ENCODE measurements around the gene HEPHL1. TPM values are rescaled to one million over a fixed set of nuclear protein-coding genes. Genes with fewer than 3 reads are reported as not detected.
"Not testable (repeated sequence)": the region's sequence is repeated elsewhere in the genome, so short reads cannot be mapped to it uniquely, and the experiment has no call there.

Gene HEPHL1
- total RNA-seq, 1 experiment from 2014 or later = not detected

DNA sequence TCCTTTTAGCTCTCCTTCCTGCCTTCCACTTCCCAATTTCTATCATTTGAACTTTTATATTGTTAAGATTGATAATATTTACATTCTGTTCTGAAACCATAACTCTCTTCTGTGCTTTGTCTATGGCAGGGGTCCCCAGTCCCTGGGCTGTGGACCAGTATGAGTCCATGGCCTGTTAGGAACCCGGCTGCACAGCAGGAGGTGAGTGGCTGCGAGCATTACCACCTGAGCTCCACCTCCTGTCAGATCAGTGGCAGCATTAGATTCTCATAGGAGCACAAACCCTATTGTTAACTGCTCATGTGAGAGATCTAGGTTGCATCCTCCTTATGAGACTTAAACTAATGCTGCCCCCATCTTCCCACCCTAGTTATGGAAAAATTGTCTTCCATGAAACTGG, 48.4 kb upstream of the HEPHL1 start:
- BruUV-seq (replicated peaks) = no TSS peak
- no peak for TF ChIP-seq POLR2A (IDR thresholded peaks at IDR 0.05; ENCODE audit: borderline replicate concordance, extremely low read depth, insufficient read depth, insufficient read length)
- TF ChIP-seq, protein P1, sequence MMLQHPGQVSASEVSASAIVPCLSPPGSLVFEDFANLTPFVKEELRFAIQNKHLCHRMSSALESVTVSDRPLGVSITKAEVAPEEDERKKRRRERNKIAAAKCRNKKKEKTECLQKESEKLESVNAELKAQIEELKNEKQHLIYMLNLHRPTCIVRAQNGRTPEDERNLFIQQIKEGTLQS (IDR thresholded peaks at IDR 0.05) = no peak
- no peak for TF ChIP-seq SIN3A (IDR thresholded peaks at IDR 0.05; ENCODE audit: low read depth)
- no peak for TF ChIP-seq ELF1 (IDR thresholded peaks at IDR 0.05; ENCODE audit: borderline replicate concordance, low read depth)
- no peak for TF ChIP-seq SRF (IDR thresholded peaks at IDR 0.05; ENCODE audit: low read depth)
- TF ChIP-seq FOSL1 (IDR thresholded peaks at IDR 0.05; ENCODE audit: low read depth) = no peak
- no peak for TF ChIP-seq EGR1 (IDR thresholded peaks at IDR 0.05; ENCODE audit: low read depth)
- TF ChIP-seq, protein P2, sequence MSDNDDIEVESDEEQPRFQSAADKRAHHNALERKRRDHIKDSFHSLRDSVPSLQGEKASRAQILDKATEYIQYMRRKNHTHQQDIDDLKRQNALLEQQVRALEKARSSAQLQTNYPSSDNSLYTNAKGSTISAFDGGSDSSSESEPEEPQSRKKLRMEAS (IDR thresholded peaks at IDR 0.05) = no peak
- no peak for TF ChIP-seq RAD21 (IDR thresholded peaks at IDR 0.05; ENCODE audit: low read depth)
- TF ChIP-seq, protein P3, sequence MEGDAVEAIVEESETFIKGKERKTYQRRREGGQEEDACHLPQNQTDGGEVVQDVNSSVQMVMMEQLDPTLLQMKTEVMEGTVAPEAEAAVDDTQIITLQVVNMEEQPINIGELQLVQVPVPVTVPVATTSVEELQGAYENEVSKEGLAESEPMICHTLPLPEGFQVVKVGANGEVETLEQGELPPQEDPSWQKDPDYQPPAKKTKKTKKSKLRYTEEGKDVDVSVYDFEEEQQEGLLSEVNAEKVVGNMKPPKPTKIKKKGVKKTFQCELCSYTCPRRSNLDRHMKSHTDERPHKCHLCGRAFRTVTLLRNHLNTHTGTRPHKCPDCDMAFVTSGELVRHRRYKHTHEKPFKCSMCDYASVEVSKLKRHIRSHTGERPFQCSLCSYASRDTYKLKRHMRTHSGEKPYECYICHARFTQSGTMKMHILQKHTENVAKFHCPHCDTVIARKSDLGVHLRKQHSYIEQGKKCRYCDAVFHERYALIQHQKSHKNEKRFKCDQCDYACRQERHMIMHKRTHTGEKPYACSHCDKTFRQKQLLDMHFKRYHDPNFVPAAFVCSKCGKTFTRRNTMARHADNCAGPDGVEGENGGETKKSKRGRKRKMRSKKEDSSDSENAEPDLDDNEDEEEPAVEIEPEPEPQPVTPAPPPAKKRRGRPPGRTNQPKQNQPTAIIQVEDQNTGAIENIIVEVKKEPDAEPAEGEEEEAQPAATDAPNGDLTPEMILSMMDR (IDR thresholded peaks at IDR 0.05 in 2 of 3, conservative IDR thresholded peaks at IDR 0.05 in 1 of 3; ENCODE audit: borderline replicate concordance in 1 of 3, insufficient read depth in 1 of 3, low read depth in 2 of 3, low read length in 2 of 3) = no peak
- TF ChIP-seq, protein P4, sequence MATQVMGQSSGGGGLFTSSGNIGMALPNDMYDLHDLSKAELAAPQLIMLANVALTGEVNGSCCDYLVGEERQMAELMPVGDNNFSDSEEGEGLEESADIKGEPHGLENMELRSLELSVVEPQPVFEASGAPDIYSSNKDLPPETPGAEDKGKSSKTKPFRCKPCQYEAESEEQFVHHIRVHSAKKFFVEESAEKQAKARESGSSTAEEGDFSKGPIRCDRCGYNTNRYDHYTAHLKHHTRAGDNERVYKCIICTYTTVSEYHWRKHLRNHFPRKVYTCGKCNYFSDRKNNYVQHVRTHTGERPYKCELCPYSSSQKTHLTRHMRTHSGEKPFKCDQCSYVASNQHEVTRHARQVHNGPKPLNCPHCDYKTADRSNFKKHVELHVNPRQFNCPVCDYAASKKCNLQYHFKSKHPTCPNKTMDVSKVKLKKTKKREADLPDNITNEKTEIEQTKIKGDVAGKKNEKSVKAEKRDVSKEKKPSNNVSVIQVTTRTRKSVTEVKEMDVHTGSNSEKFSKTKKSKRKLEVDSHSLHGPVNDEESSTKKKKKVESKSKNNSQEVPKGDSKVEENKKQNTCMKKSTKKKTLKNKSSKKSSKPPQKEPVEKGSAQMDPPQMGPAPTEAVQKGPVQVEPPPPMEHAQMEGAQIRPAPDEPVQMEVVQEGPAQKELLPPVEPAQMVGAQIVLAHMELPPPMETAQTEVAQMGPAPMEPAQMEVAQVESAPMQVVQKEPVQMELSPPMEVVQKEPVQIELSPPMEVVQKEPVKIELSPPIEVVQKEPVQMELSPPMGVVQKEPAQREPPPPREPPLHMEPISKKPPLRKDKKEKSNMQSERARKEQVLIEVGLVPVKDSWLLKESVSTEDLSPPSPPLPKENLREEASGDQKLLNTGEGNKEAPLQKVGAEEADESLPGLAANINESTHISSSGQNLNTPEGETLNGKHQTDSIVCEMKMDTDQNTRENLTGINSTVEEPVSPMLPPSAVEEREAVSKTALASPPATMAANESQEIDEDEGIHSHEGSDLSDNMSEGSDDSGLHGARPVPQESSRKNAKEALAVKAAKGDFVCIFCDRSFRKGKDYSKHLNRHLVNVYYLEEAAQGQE (IDR thresholded peaks at IDR 0.05; ENCODE audit: low read depth) = no peak
- no peak for TF ChIP-seq YY1 (IDR thresholded peaks at IDR 0.05; ENCODE audit: extremely low read depth, insufficient replicate concordance, low read depth, low read length)
- no peak for TF ChIP-seq CEBPB (IDR thresholded peaks at IDR 0.05; ENCODE audit: low read depth)
- no peak for TF ChIP-seq ZNF274 (IDR thresholded peaks at IDR 0.05; ENCODE audit: low read depth, low read length)
- no peak for TF ChIP-seq EZH2 (IDR thresholded peaks at IDR 0.05)
- H3K9me2 ChIP-seq (ENCODE audit: insufficient read depth) = no peaks in the 10 kb centered on the region
- no peaks in the 10 kb centered on the region for H3K79me2 ChIP-seq (ENCODE audit: insufficient read depth, low read length)
- ChIA-PET CTCF (no interaction called here), RAD21 (ENCODE audit: low non-redundant PET in 1 of 2, low total read pairs in 2 of 2, uncharacterized antibody in 2 of 2, unreplicated experiment in 2 of 2) (no interaction called here), POLR2A (no interaction called here)
- H3K27ac ChIP-seq (ENCODE audit: low read depth, low read length) = no peak overlapping the region
- no peaks in the 10 kb centered on the region for H3K27me3 ChIP-seq (ENCODE audit: insufficient read depth, low read length)
- ATAC-seq = no peak
- H3K4me3 ChIP-seq (replicated peaks in 1 of 2; ENCODE audit: low read depth in 1 of 2, low read length in 2 of 2) = no peak overlapping the region
- H4K20me1 ChIP-seq (ENCODE audit: insufficient read depth) = no peaks in the 10 kb centered on the region
- H3K36me3 ChIP-seq (ENCODE audit: control insufficient read depth in 1 of 2, insufficient read depth in 2 of 2, low read length in 2 of 2) = no peaks in the 10 kb centered on the region
- H3K9ac ChIP-seq (ENCODE audit: low read length) = no peak overlapping the region
- no peak overlapping the region for H3K4me2 ChIP-seq (ENCODE audit: low read length)
- H2AFZ ChIP-seq (ENCODE audit: low read depth, low read length, poor library complexity, severe bottlenecking) = no peak overlapping the region
- no peak for DNase-seq (ENCODE audit: low read depth, low spot score)
- intact Hi-C loops (cut with micrococcal nuclease) = no loop called here
- H3K9me3 ChIP-seq (ENCODE audit: control insufficient read depth in 1 of 2, insufficient read depth in 1 of 2, low read depth in 1 of 2, low read length in 2 of 2) = 0 out of 4 replicates have a peak, but pooled peaks cover 0 to 5% of the 10 kb centered on the region in 2 experiments
- H3K4me1 ChIP-seq (ENCODE audit: control insufficient read depth in 1 of 2, insufficient read depth in 2 of 2, low read length in 2 of 2) = no peaks in the 10 kb centered on the region

DNA sequence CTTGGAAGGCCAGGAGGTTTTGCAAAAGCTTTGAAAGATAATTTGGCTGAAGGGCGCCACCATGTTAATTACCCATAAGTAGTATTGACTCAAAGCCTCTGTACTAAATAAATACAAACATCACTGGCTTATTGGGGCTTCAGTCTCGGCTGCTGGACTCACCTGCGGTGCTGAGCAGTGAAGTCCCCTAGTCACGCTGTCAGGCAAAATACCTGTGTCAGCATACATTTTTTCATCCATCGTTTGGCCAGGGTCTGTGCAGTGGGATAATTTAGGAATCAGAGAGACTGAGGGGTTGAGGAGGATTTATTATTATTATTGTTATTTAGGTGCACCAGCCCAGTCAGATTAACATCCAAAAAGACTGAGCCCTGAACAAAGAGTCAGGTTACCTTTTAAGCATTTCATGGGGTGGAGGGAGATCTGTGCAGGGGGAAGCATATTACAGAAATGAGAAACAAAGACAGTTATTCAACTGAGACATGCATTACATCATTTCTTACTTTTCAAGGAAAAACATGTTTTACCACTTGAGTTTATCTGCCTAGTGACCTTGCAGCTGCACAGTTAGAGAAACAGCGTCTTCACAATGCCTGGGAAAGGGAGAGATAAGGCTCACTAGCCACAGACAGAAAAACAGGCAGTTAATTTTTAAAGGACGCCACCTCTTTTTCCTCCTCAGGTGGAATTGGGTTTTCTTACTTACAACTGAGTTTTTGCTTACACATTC, 47.7 kb upstream of the HEPHL1 start:
- H3K79me2 ChIP-seq (ENCODE audit: insufficient read depth, low read length); RAD21 ChIA-PET (ENCODE audit: low non-redundant PET in 1 of 2, low total read pairs in 2 of 2, uncharacterized antibody in 2 of 2, unreplicated experiment in 2 of 2); H3K9ac ChIP-seq (ENCODE audit: low read length); H3K4me2 ChIP-seq (ENCODE audit: low read length); H3K36me3 ChIP-seq (ENCODE audit: control insufficient read depth in 1 of 2, insufficient read depth in 2 of 2, low read length in 2 of 2); POLR2A ChIA-PET; H3K27me3 ChIP-seq (ENCODE audit: insufficient read depth, low read length); H3K4me1 ChIP-seq (ENCODE audit: control insufficient read depth in 1 of 2, insufficient read depth in 2 of 2, low read length in 2 of 2); H3K9me3 ChIP-seq (ENCODE audit: control insufficient read depth in 1 of 2, insufficient read depth in 1 of 2, low read depth in 1 of 2, low read length in 2 of 2); DNase-seq (ENCODE audit: low read depth, low spot score); H2AFZ ChIP-seq (ENCODE audit: low read depth, low read length, poor library complexity, severe bottlenecking); H3K9me2 ChIP-seq (ENCODE audit: insufficient read depth); BruUV-seq (replicated peaks); CTCF ChIA-PET; intact Hi-C loops (cut with micrococcal nuclease); H3K27ac ChIP-seq (ENCODE audit: low read depth, low read length); H4K20me1 ChIP-seq (ENCODE audit: insufficient read depth); ATAC-seq; H3K4me3 ChIP-seq (replicated peaks in 1 of 2; ENCODE audit: low read depth in 1 of 2, low read length in 2 of 2): not testable (repeated sequence)

Data from HCT116 (cell line).